Spleen (tissue), 11 donors: Measurements from ENCODE around the gene PXMP4. TPM values are rescaled to one million over a fixed set of nuclear protein-coding genes. Genes with fewer than 3 reads are reported as not detected.
A peak's percentile ranks its signal among the peaks of the same experiment; 100 is the strongest.

Experiments
- DNase-seq: peaks from one replicate; pipeline ENCODE4 v3.0.0-alpha.2; 2020
- H3K27ac ChIP-seq, 8 donors: fragments of 200-600 bp; sonication (generic) in 7 of 8; 1 replicate in 4 of 8; 2 replicates in 4 of 8; pipeline versions ENCODE4 v1.5.0 to v1.8.0; 2016 to 2021; ENCODE audit warnings: inconsistent platforms in 4 of 8, mild to moderate bottlenecking in 4 of 8, moderate library complexity in 1 of 8
- H3K27me3 ChIP-seq, 7 donors: fragments of 200-600 bp; sonication (generic) in 6 of 7; replicated peaks in 1 of 7; 1 replicate in 4 of 7; 2 replicates in 3 of 7; pipeline versions ENCODE4 v1.5.0 to v1.8.0; 2016 to 2021; ENCODE audit warnings: inconsistent platforms in 3 of 7, mild to moderate bottlenecking in 1 of 7
- H3K36me3 ChIP-seq, 6 donors: fragments of 200-600 bp; sonication (generic) in 5 of 6; 1 replicate in 4 of 6; 2 replicates in 2 of 6; pipeline versions ENCODE4 v1.5.0 to v1.8.0; 2016 to 2021; ENCODE audit warnings: inconsistent platforms in 2 of 6
- H3K4me1 ChIP-seq, 6 donors: fragments of 200-600 bp; sonication (generic) in 5 of 6; 1 replicate in 3 of 6; 2 replicates in 3 of 6; pipeline versions ENCODE4 v1.5.0 to v1.8.0; 2016 to 2021; ENCODE audit warnings: inconsistent platforms in 3 of 6
- H3K4me3 ChIP-seq, 8 donors: fragments of 200-600 bp; sonication (generic) in 7 of 8; 1 replicate in 4 of 8; 2 replicates in 4 of 8; pipeline versions ENCODE4 v1.5.0 to v1.8.0; 2016 to 2021; ENCODE audit warnings: inconsistent platforms in 4 of 8, mild to moderate bottlenecking in 4 of 8, moderate library complexity in 2 of 8
- H3K9me3 ChIP-seq, 8 donors: fragments of 200-600 bp; sonication (generic) in 7 of 8; 1 replicate in 4 of 8; 2 replicates in 4 of 8; pipeline versions ENCODE4 v1.5.0 to v1.8.0; 2016 to 2021; ENCODE audit warnings: inconsistent platforms in 4 of 8
- POLR2A ChIP-seq, 3 donors: fragments of 450-650 bp; IDR thresholded peaks; one replicate each; pipeline ENCODE4 v1.5.1; 2017; ENCODE audit warnings: antibody characterized with exemption in 3 of 3, mild to moderate bottlenecking in 1 of 3
- POLR2AphosphoS5 ChIP-seq, 3 donors: sonication (generic); formaldehyde crosslinking; IDR thresholded peaks; one replicate each; pipeline ENCODE4 v1.5.1; 2017; ENCODE audit warnings: antibody characterized with exemption in 3 of 3
- WGBS, 5 donors: extraction: QIAGEN DNeasy Blood & Tissue Kit in 3 of 5; methylation state at CpG; one replicate each; pipeline versions ENCODE4 v1.1.5 to v1.1.7; 2013 to 2018; 5-methylcytosine and 5-hydroxymethylcytosine counted together
- intact Hi-C: fragments of 100-400 bp; cut with DNase I; formaldehyde crosslinking; loops from one replicate; pipeline ENCODE4 v1.15.0; 2023; ENCODE audit warnings: low total_unique reads
- polyA plus RNA-seq, 3 donors: library from polyadenylated mRNA; stranded (reverse); fragments of 200-250 nt; gene quantifications; one replicate each; pipeline ENCODE4 v1.2.1, GENCODE V29; 2013
- total RNA-seq, 7 donors: library from RNA; depleted of rRNA in 3 of 7; stranded (reverse); fragments of >200 nt in 3 of 7; fragmentation: NEBNext Ultra II Directional in 4 of 7; extraction: Animal tissue kit (Norgen Biotek cat#: 25700) in 4 of 7; gene quantifications; one replicate each; pipeline versions ENCODE4 v1.1.0 to v1.2.1, GENCODE V29; 2016 to 2021
- TF ChIP-seq, protein P1 (sequence below), 11 experiments: fragments of 200-600 bp in 7 of 11; fragments of 450-650 bp in 4 of 11; sonication (generic) in 4 of 11; IDR thresholded peaks in 8 of 11; conservative IDR thresholded peaks in 3 of 11; 1 replicate in 7 of 11; 2 replicates in 4 of 11; pipeline versions ENCODE4 v1.4.0 to v1.8.0; 2016 to 2021; ENCODE audit warnings: antibody characterized with exemption in 11 of 11, inconsistent platforms in 4 of 11, mild to moderate bottlenecking in 1 of 11
- donor health status: healthy with polysubstance abuse.
- donor health status: DM: no; HTN: no; CAD: no; lungs with moderate emphysema.
- donor health status: DM: no; HTN: no; CAD: no.
- donor health status: Bipolar disorder and iron deficiency.
- donor health status: healthy.
- donor health status: DM: no; HTN: no; CAD: no.
- donor health status: DM: yes; HTN: yes; CAD: no.

The PXMP4 gene
- total and polyA plus RNA-seq, 10 donors = 2.1 to 14.4 (median 6.9) TPM

- Histone ChIP-seq H3K27ac (peak overlapping the region in 6 of 8 donors; percentile 15 to 74 (median 59)), H3K9me3 (no peaks in the 10 kb centered on the region), H3K4me1 (peaks cover 8 to 60% (median 30%) of the 10 kb centered on the region in 6 donors), H3K4me3 (peak overlapping the region; percentile 13 to 75 (median 44)), H3K27me3 (no peaks in the 10 kb centered on the region), H3K36me3 (no peaks in the 10 kb centered on the region)
- peak; percentile 87 for DNase-seq
- WGBS, 5 donors = 0 to 3% (median 2%) methylated on average over 12 to 53 of the region's 53 CpGs
- intact Hi-C loops = no loop called here
- TF ChIP-seq POLR2A (IDR thresholded peaks at IDR 0.05) = no peak
- TF ChIP-seq, protein P1, sequence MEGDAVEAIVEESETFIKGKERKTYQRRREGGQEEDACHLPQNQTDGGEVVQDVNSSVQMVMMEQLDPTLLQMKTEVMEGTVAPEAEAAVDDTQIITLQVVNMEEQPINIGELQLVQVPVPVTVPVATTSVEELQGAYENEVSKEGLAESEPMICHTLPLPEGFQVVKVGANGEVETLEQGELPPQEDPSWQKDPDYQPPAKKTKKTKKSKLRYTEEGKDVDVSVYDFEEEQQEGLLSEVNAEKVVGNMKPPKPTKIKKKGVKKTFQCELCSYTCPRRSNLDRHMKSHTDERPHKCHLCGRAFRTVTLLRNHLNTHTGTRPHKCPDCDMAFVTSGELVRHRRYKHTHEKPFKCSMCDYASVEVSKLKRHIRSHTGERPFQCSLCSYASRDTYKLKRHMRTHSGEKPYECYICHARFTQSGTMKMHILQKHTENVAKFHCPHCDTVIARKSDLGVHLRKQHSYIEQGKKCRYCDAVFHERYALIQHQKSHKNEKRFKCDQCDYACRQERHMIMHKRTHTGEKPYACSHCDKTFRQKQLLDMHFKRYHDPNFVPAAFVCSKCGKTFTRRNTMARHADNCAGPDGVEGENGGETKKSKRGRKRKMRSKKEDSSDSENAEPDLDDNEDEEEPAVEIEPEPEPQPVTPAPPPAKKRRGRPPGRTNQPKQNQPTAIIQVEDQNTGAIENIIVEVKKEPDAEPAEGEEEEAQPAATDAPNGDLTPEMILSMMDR (IDR thresholded peaks at IDR 0.05 in 8 of 11, conservative IDR thresholded peaks at IDR 0.05 in 3 of 11) = no peak
- TF ChIP-seq POLR2AphosphoS5 (IDR thresholded peaks at IDR 0.05) = peak in 1 of 3 donors; percentile 31
These were observed 34.6 kb downstream of the PXMP4 start for GRCh38 chr20:33685328-33686099.

DNA sequence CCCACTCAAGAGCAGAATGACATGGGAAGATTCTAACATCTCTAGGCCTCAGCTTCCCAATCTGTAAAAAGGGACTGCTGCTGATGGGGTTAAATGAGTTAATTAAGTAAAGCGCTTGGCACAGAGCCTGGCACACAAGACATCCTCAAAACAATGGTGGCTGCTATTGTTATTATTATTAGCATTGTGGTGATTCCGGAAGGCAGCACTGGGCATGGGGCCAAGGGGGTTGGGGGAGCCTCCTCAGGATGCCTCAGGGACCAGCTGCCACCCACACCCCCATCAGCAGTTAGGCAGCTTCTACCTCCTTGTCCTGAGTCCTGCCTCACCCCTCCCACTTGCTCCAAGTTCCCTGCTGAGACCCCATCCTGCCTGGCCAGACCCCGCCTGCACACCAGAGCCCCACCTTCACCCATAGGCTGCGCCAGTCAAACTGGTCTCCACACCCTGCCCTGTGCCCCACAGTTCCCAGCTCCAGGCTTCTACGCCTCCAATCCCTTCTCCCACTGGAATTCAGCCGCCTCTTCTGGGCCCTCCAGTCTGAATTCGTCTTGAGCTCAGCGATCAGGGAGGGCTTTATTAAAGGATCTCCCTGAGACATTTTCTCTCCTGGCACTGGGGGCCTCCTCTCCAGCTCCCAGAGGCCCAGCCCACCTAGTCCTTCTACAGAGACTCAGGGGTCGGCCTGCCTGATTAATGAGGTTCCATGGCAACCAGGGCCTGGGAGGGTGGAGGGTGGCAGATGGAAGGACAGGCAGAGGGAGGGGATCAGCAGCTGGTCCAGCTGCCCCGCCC lies 35.4 kb downstream of the PXMP4 start:
- intact Hi-C loops = no loop called here
- Histone ChIP-seq H3K4me1 (peaks cover 8 to 58% (median 30%) of the 10 kb centered on the region in 6 donors), H3K9me3 (no peaks in the 10 kb centered on the region), H3K27me3 (no peaks in the 10 kb centered on the region), H3K36me3 (no peaks in the 10 kb centered on the region), H3K4me3 (peak overlapping the region in 4 of 8 donors; percentile 46 to 75 (median 50)), H3K27ac (peak overlapping the region in 4 of 8 donors; percentile 58 to 74 (median 60))
- 46 to 54% (median 51%) methylated on average over 10 of the region's 10 CpGs for WGBS, 5 donors
- TF ChIP-seq POLR2A (IDR thresholded peaks at IDR 0.05) (no peak), POLR2AphosphoS5 (IDR thresholded peaks at IDR 0.05) (no peak)
- TF ChIP-seq, protein P1 (IDR thresholded peaks at IDR 0.05 in 8 of 11, conservative IDR thresholded peaks at IDR 0.05 in 3 of 11) = no peak
- no peak for DNase-seq

- intact Hi-C loops = no loop called here
- no peak for DNase-seq
- TF ChIP-seq POLR2AphosphoS5 (IDR thresholded peaks at IDR 0.05) = no peak
- TF ChIP-seq, protein P1 (IDR thresholded peaks at IDR 0.05 in 8 of 11, conservative IDR thresholded peaks at IDR 0.05 in 3 of 11) = no peak
- no peak for TF ChIP-seq POLR2A (IDR thresholded peaks at IDR 0.05)
- peaks cover 0 to 2% (median 0%) of the 10 kb centered on the region in 6 donors for H3K36me3 ChIP-seq
- H3K9me3 ChIP-seq = no peaks in the 10 kb centered on the region
- 76 to 86% (median 83%) methylated on average over 9 of the region's 9 CpGs for WGBS, 5 donors
- no peak overlapping the region for H3K4me3 ChIP-seq
- peaks cover 8 to 42% (median 28%) of the 10 kb centered on the region in 6 donors for H3K4me1 ChIP-seq
- H3K27ac ChIP-seq = no peak overlapping the region
- no peaks in the 10 kb centered on the region for H3K27me3 ChIP-seq
These were observed 38.3 kb downstream of the PXMP4 start for GRCh38 chr20:33681728-33682353.
